Keratinocyte (primary cell): ENCODE data around the gene NDEL1.

ENCODE experiments used
- EZH2 ChIP-seq: IDR thresholded peaks from one replicate; pipeline ENCODE4 v1.6.1; 2012; ENCODE audit warnings: inconsistent platforms, mild to moderate bottlenecking, low read length, moderate library complexity
- TF ChIP-seq, protein P1 (sequence below), 3 experiments: IDR thresholded peaks in 1 of 3; conservative IDR thresholded peaks in 1 of 3; optimal IDR thresholded peaks in 1 of 3; 2 replicates in 2 of 3; 3 replicates in 1 of 3; pipeline versions ENCODE3 to v1.5.1; 2011; ENCODE audit warnings: low read length in 3 of 3, mild to moderate bottlenecking in 3 of 3, moderate library complexity in 2 of 3, control low read depth in 1 of 3, inconsistent platforms in 1 of 3; ENCODE audit not compliant: insufficient read depth in 2 of 3; ENCODE audit errors: extremely low read depth in 1 of 3

DNA sequence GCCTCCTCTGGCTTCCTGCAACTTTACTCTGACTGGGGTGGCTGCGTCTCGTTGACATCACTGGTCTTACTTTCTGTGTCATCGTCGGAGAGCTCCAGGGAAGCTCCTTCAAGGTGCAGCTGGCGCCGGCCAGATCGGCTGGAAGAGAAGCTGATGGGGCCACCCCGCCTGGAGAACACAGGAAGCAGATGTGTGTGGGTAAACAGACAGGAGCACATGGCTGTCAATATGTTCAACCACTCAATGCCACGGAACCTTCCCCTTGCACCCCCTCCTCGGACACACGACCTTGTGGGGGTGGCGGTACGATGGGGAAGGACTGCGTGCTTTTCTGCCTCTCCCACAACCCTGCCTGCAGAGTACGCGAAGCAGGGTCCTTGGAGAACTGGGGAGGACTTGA is 40.1 kb downstream of the NDEL1 start:
- TF ChIP-seq, protein P1, sequence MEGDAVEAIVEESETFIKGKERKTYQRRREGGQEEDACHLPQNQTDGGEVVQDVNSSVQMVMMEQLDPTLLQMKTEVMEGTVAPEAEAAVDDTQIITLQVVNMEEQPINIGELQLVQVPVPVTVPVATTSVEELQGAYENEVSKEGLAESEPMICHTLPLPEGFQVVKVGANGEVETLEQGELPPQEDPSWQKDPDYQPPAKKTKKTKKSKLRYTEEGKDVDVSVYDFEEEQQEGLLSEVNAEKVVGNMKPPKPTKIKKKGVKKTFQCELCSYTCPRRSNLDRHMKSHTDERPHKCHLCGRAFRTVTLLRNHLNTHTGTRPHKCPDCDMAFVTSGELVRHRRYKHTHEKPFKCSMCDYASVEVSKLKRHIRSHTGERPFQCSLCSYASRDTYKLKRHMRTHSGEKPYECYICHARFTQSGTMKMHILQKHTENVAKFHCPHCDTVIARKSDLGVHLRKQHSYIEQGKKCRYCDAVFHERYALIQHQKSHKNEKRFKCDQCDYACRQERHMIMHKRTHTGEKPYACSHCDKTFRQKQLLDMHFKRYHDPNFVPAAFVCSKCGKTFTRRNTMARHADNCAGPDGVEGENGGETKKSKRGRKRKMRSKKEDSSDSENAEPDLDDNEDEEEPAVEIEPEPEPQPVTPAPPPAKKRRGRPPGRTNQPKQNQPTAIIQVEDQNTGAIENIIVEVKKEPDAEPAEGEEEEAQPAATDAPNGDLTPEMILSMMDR (optimal IDR thresholded peaks at IDR 0.05 in 1 of 3, IDR thresholded peaks at IDR 0.05 in 1 of 3, conservative IDR thresholded peaks at IDR 0.05 in 1 of 3; ENCODE audit: extremely low read depth in 1 of 3, insufficient read depth in 2 of 3, low read length in 3 of 3), result no peak
- no peak for TF ChIP-seq EZH2
